ENCODE data around the gene GPER1.
"Not testable (repeated sequence)": the region's sequence is repeated elsewhere in the genome, so short reads cannot be mapped to it uniquely, and the experiment has no call there.

Gene GPER1

GRCh38 chr7:1123715-1124114 lies 35.8 kb downstream of the GPER1 start:
- no peak for DNase-seq

- DNase-seq: no peak
Observed at GRCh38 chr7:1124164-1124563, 36.3 kb downstream of the GPER1 start.

DNA sequence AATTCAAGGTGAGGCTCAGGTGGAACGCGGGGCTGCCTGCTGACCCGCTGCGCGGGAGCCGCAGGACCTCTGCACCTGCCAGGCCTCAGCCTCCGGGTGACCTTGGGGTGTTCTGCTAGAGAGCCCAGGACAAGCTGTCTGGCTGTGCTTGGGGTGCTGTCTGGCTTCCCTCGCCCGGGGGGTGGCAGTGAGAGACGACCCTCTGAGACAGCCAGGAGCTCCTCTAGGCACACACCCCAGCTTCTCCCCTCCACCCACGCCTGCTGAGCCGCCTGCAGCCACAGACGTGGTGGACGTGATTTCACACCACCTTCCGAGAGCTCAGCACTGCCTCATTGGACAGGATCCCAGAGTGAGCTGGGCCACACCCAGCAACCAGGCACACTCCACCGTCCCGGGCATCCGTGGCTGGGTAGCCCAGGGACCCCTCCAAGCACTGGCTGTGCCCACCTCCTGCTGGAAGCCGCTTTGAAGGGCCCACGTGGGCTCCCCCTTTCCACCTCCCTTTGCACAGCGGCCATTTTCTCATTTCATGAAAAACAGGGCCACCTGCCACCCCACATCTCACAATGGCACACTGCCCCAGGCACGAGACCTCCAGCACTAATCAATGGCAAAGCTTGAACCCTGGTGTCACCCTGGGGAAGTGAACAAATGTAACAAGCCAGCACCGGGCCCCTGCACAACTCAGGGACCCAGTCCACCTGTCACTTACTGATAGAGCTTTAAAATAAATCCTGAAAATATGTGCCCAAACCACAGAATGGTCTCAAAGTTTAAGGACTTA lies 37.1 kb downstream of the GPER1 start:
- no peak for DNase-seq

DNA sequence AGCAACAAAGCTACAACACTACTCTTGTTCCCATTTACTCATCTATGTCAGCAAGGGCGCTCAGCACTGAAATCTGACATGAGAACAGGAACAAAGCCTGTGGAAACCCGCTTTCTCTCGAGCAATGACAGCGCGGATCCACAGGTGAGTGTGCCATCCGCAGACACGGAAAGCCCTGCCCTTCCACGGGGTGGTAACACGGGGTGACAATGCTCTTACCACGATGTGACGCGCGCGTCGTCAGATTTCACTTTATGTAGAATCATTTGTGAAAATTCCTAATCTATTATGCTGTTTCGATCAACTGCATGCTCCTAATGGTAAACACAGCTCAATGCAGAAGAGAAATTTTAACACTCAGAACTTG lies 37.7 kb downstream of the GPER1 start:
- DNase-seq: no peak

DNA sequence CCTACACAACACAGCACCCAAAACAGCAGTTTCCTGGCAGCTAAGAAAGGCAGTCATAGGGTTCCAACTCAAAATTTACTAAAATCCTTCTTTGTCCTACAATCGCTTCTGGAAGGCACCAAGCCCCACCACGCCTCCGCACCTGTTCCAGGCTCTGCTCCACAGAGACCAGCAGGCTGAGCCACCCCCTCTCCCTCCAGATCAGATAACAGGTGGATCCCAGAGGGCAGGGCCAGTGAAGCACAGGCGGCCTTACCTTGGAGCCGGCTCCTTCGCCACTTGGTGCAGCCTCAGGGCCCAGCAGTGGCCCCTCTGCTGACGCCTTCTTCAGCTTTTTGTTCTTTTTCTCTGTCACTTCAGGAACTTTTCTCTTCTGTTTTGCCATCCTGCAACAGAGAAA lies 39.1 kb downstream of the GPER1 start:
- DNase-seq: no peak

- no peak for DNase-seq
Observed at GRCh38 chr7:1129431-1129830, 41.5 kb downstream of the GPER1 start.

DNA sequence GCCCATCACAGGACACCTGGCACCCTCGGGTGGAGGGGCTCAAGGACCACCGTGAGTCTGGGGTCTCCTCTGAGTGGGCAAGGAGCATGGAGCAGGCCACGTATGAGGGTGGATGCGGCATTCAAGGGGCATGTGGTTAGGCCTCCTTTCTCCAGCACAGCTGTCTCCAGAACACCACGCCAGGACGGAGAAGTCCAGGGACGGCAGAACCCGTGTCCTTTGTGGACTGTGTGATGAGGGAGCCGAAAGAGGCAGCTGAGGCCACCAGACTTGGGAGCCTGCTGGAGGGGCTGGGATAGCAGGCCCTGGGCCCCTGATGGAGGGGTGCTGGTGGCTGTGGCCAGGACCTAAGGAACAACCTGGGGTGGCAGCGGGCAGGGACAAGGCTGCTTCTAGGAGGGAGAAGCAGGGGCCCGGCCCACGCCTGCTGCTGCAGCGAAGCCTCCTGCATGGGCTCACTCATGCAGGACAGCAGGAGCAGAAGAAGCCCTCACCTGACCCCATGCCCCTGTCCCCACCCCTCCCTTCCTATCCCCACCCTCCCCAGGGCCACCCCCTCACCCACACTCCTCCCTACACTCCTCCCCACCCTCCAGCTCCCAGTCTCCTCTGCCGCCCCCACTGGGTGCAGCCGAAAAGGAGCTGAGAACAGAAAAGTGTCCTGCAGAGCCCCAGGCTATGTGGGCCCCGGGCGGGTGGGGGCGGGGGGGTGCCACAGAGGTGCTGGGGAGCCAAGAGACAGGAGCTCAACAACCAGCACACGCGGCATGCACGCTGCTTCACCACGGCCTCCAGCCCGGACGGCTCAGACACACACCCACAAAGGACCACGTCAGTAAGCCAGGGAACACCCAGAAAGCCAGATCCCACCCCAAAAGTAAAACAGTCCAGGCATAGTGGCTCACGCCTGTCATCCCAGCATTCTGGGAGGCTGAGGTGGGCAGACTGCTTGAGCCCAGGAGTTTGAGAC lies 42.4 kb downstream of the GPER1 start:
- no peak for DNase-seq

- no peak for DNase-seq
Observed at GRCh38 chr7:1131471-1132265, 43.8 kb downstream of the GPER1 start.

- DNase-seq: no peak
Observed at GRCh38 chr7:1134951-1135350, 47.0 kb downstream of the GPER1 start.

GRCh38 chr7:1136841-1137516 lies 49.1 kb downstream of the GPER1 start:
- no peak for DNase-seq

- no peak for DNase-seq
Observed at GRCh38 chr7:1137517-1138167, 49.7 kb downstream of the GPER1 start.

DNA sequence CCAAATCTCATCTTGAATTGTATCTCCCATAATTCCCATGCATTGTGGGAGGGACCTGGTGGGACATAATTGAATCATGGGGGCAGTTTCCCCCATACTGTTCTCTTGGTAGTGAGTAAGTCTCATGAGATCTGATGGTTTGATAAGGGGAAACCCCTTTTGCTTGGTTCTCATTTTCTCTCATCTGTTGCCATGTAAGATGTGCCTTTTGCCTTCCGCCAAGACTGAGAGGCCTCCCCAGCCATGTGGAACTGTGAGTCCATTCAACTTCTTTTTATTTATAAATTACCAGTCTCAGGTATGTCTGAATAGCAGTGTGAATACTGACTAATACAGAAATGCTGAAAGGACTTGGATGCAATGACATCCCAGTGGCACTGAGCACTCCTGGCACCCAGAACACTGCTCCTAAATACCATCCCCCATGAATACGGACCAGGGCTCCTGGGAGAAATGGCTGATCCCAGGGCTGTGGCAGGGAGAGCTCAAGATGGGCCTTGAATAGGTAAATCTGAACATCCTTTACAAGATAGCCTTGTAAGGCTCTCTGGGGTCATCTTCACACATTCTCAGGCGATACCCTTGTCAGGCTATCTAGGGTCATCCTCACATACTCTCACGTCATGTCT lies 52.7 kb downstream of the GPER1 start:
- no peak for DNase-seq

- no peak for DNase-seq
Observed at GRCh38 chr7:1141651-1142050, 53.7 kb downstream of the GPER1 start.

GRCh38 chr7:1142051-1142635 lies 54.2 kb downstream of the GPER1 start:
- DNase-seq: no peak

DNA sequence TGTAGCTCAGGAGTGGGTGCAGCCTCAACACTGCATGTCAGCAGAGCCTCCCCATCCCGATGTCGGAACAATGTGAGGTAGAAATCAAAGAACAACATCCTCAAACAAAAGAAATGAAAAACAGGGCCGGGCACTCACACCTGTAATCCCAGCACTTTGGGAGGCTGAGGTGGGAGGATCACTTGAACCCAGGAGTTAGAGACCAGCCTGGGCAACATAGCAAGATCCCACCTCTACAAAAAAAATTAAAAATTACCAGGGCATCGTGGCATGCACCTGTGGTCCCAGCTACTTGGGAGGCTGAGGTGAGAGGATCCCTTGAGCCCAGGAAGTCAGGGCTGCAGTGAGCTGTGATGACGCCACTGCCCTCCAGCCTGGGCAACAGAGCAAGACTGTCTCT lies 55.1 kb downstream of the GPER1 start:
- DNase-seq: not testable (repeated sequence)

Data from activated naive CD4-positive, alpha-beta T cell treated with Interleukin-2 at 50 U/mL for 16 hours (primary cell).